NCI-H128 (cell line): ENCODE results near the gene GRAPL.
"Not testable (repeated sequence)": the region's sequence is repeated elsewhere in the genome, so short reads cannot be mapped to it uniquely, and the experiment has no call there.

Source experiments
- DNase-seq: peaks from one replicate; lab custom pipeline; 2025; ENCODE audit not compliant: unreplicated experiment; lab: John Stamatoyannopoulos, UW

GRAPL gene

GRCh38 chr17:19136138-19136537 lies 8.7 kb downstream of the GRAPL start:
- DNase-seq: not testable (repeated sequence)

- DNase-seq: not testable (repeated sequence)
Measured at GRCh38 chr17:19136605-19137004, 9.2 kb downstream of the GRAPL start.

GRCh38 chr17:19137959-19138358 lies 10.6 kb downstream of the GRAPL start:
- DNase-seq: not testable (repeated sequence)

GRCh38 chr17:19141366-19142155 lies 14.2 kb downstream of the GRAPL start:
- DNase-seq: not testable (repeated sequence)

GRCh38 chr17:19142419-19142818 lies 15.0 kb downstream of the GRAPL start:
- DNase-seq: not testable (repeated sequence)

GRCh38 chr17:19143097-19143777 lies 15.8 kb downstream of the GRAPL start:
- DNase-seq: not testable (repeated sequence)

- not testable (repeated sequence) for DNase-seq
Measured at GRCh38 chr17:19144373-19144772, 17.0 kb downstream of the GRAPL start.

- not testable (repeated sequence) for DNase-seq
Measured at GRCh38 chr17:19145471-19145870, 18.1 kb downstream of the GRAPL start.

- DNase-seq: not testable (repeated sequence)
Measured at GRCh38 chr17:19150678-19151615, 23.6 kb downstream of the GRAPL start.

- not testable (repeated sequence) for DNase-seq
Measured at GRCh38 chr17:19157628-19158027, 30.2 kb downstream of the GRAPL start.

GRCh38 chr17:19158478-19158877 lies 31.1 kb downstream of the GRAPL start:
- DNase-seq: not testable (repeated sequence)

GRCh38 chr17:19158938-19159337 lies 31.5 kb downstream of the GRAPL start:
- DNase-seq: not testable (repeated sequence)

GRCh38 chr17:19161308-19162107 lies 34.1 kb downstream of the GRAPL start:
- not testable (repeated sequence) for DNase-seq

GRCh38 chr17:19162384-19163216 lies 35.2 kb downstream of the GRAPL start:
- DNase-seq: not testable (repeated sequence)

- not testable (repeated sequence) for DNase-seq
Measured at GRCh38 chr17:19174422-19174821, 47.0 kb downstream of the GRAPL start.

GRCh38 chr17:19175410-19175809 lies 48.0 kb downstream of the GRAPL start:
- not testable (repeated sequence) for DNase-seq

- DNase-seq: not testable (repeated sequence)
Measured at GRCh38 chr17:19181040-19181875, 53.9 kb downstream of the GRAPL start.
